GM21825 (cell line): Measurements from ENCODE around the gene WNT11.

Source experiments
- ATAC-seq: cut with Tn5 transposase; IDR thresholded peaks from one replicate; pipeline ENCODE4 v1.9.1; 2021; ENCODE audit warnings: mild to moderate bottlenecking, moderate library complexity; ENCODE audit not compliant: unreplicated experiment

The WNT11 gene

GRCh38 chr11:76206327-76207081, at the start of gene WNT11:
Gene WNT11 (minus strand): TSS chr11:76206502. CDS start chr11:76206407, 95 bp downstream.
- ATAC-seq: no peak

GRCh38 chr11:76253416-76253815, 47.1 kb upstream of the WNT11 start:
- no peak for ATAC-seq

GRCh38 chr11:76252631-76253070, 46.3 kb upstream of the WNT11 start:
- no peak for ATAC-seq

DNA sequence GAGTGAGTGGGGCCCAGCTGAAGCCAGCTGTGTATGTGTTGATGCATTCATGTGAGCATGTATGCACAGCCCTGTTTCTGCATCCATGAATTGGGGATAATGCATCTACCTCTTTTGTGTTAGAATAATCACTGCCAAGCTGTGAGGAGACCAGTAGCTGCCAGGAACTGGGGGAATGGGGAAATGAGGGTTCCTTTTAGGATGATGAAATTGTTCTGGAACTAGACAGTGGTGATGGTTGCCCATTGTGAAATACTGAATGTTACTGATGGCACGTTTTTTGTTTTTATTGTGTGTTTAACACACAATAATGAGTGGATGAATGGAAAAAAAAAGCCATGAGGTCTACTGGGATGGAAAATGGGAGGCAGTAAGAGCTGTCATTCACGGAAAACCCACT, 45.3 kb upstream of the WNT11 start:
- no peak for ATAC-seq

- no peak for ATAC-seq
Measured at GRCh38 chr11:76251226-76251575, 44.9 kb upstream of the WNT11 start.

DNA sequence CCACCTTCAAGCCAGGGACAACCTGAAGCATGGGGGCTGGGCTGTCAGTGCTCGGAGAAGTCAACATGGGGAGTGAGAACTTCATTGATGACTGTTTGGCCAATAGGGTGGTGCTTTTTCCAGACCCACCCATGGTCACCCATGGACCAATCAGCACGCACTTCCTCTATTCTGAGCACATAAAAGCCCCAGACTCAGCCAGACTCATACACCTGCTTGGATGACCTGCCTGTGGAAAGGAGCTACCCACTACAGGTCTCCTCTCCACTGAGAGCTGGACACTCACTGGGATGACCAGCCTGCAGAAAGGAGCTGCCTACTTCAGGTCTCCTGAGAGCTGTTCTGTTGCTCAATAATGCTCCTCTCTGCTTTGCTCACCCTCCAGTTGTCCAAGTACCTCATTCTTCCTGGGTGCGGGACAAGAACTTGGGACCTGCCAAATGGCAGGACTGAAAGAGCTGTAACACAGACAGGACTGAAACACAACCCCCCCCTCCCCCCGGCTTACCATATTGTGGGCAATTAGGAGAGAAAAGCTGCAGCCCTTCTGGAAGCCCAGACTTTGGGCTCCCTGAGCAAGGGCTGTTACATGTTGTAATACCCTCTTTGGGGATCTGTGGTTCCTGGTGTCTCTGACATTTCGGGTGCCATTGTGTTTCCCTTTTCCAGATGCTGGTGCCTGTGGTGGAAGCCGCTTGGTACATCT, 44.4 kb upstream of the WNT11 start:
- ATAC-seq: no peak

- ATAC-seq: no peak
Measured at GRCh38 chr11:76249195-76249741, 43.0 kb upstream of the WNT11 start.

DNA sequence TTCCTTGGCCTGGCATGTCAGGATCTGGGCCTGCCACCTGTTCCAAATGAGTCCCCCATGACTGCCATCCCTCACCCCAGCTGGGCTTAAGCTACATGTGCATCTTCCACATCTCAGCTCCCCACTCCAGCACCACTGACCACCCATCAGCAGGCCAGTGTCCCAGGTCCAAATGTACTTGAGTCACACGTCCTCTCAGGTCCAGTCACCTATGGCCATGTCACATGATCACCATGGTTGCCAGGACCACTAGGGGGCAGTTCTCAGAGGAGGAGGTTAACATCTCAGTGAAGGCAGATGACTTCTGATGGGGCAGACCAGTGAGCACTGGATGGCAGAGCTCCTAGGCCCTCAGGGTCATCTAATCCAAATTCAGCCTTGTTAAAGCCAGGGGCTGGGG, 41.9 kb upstream of the WNT11 start:
- ATAC-seq: no peak

DNA sequence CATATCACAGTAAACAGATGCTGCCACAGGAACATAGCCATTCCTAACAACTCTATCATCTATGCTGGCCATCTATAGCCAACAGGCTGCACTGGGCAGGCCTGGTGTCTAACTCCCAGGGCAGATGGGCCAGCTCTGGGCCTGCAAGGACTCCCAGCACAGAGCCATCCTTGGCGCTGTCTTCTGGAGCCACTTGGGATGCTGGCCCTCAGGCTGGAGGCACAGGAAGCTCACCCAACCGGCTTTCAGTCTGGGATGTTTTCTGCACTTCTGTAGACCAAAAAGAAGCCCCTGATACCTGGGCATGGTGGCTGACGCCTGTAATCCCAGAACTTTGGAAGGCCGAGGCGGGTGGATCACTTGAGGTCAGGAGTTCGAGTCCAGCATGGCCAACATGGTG, 40.8 kb upstream of the WNT11 start:
- no peak for ATAC-seq

GRCh38 chr11:76246271-76246933, 40.1 kb upstream of the WNT11 start:
- ATAC-seq: no peak

DNA sequence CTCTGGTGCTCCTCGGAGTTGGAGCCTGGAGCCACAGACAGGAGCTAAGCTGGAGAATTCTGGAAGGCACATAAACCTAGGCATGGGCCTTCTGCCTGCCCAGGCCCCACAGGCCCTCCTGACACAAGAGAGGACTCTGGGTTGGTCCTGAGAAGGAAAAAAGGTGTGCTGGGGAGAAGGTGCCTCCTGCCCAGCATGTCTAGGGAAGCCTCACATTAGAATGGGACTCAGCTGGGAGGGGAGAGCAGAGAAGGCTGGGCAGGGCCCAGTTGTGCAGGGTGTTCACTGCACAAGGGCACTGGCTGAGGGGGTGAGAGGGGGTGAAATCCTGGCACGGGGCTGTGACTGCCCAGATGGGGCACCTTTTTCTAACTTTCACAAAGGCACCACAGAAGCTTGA, 39.4 kb upstream of the WNT11 start:
- ATAC-seq: no peak

DNA sequence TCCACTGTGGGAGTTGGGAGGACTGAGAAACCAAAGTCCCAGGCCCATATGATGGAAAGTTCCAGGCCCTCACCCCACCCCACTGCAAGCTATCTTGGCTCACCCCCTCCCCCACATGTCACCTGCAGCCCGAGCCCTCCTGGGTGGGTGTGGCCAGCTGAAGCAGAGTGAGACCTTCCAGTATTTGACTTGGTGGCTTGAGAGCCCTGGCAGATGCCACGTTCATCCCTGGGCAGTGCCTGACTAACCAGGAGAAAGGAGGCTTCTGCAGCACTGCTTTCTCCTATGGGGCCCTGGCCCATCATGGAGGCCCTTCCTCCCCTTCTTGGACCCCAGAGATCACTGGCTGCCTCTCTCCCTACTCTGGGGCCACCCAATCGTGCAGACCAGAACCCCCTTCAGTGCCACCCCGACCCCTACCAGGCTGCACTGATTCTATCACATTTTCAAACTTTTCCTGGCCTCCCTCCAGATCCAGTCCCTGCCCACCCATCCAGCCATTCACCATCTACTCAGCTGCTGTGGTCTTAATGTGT, 38.1 kb upstream of the WNT11 start:
- no peak for ATAC-seq

DNA sequence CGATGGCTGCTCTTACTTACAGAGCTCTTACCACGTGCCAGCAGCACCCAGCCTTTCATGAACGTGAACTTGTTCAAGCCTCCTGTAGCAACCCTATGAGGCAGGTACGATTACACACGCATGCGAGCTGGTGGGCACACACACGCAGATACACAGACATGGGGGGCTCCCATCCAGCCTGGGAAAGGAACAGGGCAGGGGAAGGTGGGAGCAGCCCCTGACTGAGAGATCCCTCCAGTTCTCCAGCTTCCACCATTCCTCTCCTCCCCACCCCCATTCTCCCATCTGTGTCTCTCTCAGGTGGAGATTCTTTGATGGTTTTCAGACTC, 37.6 kb upstream of the WNT11 start:
- ATAC-seq: no peak

GRCh38 chr11:76243193-76243956, 37.1 kb upstream of the WNT11 start:
- no peak for ATAC-seq

DNA sequence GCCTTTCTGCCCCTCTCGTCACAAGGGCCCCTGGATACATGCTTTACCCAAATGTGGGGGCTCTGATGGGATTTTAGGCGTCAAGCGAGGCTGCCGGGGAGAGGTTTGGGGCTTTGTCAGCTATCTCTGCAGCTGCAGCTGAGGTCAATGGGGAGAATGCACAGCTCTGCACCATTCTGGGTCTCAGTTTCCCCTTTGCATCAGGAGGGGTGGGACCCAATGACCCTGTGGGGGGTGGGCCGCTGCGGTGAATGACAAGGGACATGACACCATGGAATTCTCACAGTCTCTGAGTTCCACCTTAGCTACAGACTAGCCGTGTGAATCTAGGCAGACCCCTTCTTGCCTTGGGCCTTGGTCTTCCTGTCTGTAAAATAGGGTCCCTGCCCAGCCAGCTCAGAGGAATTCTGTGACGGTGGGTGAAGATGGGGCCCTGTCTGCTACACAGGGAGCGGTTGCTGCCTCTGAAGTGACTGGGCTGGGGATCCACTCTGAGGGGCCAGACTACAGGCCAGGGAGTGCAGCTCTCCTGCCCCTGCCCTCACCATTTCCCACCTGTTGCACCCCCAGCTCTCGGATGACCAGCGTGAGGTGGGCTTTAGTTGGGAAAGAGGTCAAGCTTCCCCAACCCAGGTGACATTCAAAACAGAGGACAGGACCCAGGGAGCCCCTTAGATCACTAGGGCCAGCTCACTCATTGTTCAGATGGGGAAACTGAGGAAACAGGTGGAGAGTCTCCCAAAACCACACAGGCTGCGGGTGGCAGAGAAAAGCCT, 35.9 kb upstream of the WNT11 start:
- ATAC-seq: no peak

DNA sequence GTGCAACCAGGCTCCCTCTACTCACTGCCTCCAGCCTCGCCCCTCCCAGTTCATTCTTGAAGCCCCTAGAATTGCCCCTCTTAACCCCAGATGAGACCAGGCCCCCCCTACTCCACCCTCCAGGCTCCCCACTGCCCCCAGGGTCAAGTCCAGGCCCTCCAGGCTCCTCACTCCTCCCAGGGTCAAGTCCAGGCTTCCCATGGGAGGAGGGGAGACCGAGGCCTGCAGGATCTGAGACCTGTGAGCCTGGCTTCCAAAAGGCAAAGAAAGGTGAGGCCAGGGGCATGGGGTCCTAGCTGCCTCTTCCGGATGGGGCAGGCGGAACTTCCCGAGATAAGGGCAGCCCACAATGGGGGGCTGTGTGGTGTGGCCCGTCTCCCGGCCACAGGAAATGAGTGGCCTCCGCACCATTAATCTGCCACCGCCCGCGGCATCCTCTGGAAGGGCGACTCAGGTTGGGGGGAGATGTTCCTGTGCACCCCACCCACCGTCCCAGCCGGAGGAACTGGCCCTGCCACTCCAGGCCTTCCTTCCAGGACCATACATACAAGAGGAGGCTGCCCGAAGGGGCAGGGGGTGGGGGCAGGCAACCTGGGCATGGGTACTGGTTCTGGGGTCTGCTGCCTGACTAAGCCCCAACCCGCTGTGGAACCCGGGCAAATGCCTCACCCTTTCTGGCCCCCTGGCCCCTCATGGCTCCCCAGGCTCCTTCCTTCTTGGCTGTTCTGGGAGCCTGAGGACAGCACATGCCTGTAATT, 35.1 kb upstream of the WNT11 start:
- no peak for ATAC-seq

DNA sequence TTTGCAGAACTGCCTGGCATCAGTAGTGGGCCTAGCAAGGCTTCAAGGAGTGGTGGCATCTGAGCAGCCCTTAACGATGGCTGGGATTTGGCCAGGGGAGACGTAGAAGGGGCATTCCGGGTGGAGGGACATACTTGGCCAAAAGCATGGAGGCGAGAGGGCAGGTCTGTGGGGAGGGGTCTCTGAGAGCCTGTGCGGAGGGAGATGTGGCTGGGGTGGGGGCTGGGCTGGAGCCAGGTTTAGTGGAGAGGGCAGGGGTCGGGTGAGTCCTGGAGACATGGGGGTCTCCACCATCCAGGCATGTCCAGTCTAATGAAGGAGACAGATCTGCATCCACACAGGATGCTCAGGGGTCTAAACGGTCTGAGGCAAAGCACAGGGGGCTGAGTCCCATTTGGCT, 34.4 kb upstream of the WNT11 start:
- no peak for ATAC-seq

GRCh38 chr11:76240161-76240540, 33.8 kb upstream of the WNT11 start:
- ATAC-seq: no peak

GRCh38 chr11:76239483-76240160, 33.3 kb upstream of the WNT11 start:
- ATAC-seq: no peak
